ENCODE results near the gene POP7. TPM values are rescaled to one million over a fixed set of nuclear protein-coding genes. Genes with fewer than 3 reads are reported as not detected.
"Not testable (repeated sequence)": the region's sequence is repeated elsewhere in the genome, so short reads cannot be mapped to it uniquely, and the experiment has no call there.

The POP7 gene
- total RNA-seq, 1 experiment from 2014 or later, result 68.8 TPM

DNA sequence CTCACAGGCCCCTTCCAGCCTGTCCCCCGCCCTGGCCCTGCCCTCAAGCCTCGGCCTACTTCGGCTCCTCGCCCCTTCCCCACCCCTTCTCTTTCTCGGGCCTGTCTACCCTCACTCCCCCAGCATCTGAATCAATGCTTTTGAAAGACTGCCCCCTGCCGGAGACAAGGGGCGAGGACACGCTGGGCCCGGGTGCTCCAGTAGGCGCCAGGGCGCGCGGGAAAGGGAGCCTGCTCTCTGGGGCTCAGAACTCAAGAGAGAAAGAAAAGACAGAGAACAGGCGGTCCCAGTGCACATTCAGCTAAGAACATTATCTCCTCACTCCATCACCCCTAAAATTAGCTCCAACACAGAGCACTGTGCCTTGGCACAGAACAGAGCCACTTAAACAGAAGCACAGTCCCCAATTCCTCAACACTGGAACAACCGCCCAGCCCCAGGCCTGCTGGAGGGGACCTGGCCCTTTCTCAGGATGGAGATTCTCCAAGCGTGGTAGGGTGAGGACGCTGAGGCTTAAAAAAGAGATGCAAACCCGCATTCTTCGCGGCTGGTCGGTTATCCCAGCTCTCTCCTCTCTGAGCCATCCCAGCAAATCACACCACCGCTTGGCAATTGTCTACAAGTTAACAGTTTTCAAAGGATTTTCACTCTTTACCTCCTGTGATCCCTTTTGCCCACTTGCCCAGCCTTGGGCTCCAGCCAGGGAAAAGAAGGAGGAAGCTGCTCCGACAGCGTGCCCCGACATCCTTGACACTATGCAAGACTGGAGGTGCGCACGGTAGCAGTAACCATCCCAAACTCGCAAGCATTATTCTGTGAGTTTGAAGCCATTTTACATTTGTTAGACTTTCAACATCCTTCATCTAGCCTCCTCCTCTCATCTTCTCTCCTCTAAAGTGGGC, 14.0 kb upstream of the POP7 start:
- peak; percentile 74 for DNase-seq (ENCODE audit: low read depth)

DNA sequence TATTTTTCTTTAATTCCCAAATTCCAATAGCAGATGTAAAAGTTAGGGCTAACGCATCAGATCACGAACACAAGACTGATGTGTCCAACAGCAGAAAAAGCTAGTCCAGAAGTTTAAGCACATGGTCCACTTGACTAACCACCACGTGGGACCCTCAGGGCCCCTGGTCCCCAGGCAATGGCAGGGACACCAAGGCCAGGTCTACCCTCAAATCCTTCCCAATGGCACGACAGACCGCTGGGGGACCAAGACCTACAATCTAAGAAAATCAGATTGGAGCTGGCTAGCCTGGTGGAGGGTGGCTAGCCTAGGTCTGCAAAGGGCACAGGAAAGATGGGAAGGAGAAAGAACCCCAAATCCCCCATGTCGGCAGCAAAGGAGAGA, 13.4 kb upstream of the POP7 start:
- DNase-seq (ENCODE audit: low read depth), result no peak

DNA sequence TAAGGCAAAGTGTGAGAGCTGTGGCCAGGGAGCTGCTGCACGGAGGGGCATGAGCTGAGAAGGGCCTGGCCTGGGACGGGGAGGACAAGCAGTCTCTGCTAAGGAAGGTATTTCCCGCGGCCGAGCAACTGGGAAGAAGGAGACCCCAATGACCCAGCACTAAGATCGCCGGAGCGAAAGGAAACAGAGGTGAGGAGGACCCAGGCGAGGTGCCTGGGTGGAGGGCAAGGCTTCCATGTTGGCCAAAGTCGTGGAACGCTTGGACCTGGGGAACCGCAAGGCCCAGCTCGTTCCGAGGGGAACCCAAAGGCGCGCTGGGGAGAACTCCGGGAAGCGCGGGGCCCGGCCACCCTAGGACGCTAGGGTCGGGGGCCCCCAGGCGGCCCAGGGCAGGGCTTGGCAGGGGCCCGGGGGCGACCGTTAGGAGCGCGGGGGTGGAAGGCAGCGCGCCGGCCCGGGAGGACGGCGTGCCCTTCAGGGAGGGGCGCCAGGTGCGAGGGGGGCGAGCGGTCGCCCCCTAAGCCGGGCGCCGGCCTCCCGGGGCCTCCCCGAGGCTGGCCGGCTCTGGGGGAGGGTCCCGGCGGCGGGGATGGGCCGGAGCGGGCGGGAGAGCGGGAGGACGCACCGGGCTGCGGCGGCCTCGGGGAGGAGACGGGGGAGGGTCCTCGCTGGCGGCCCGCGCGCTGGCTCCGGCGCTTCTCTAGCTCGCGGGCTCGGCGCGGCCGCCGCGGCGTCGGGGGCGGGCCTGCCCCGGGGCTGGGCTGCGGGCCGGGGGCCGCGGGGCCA, 12.4 kb upstream of the POP7 start:
- no peak for DNase-seq (ENCODE audit: low read depth)

DNA sequence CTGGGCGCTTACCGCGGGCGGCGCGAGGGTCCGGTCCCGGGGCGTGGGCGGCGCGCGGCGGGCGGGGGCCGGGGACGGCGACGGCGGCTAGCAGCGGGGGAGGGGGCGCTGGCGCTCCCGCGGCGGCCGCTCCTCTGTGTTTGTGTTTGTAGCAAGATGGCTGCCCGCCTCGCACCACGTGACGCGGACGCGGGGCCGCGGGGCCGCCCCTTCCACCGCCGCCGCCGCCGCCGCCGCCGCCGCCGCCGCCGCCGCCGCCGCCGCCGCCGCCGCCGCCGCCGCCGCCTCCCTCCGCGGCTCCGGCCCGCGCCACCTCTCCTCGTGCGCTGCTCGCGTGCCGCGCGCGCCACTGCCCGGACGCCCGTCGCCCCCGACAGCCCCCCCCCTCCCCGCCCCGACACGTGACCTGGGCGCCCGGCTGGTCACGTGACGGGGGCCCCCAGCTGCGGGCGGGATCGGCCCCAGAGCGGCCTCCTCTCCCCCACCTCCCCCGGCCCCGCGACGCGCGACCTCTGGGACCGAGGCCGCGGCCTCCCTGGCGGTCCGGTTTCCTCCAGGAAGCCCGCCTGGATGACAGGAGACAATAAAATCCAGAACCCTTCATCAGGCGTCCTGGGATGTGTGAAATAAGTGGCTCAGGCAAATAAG, 11.7 kb upstream of the POP7 start, which contains the start of gene GIGYF1:
TSS of gene GIGYF1 (minus strand) at position 153 of the 648 bp plus-strand sequence. CDS start 6,012 bp downstream, outside the sequence.
- peak; percentile 58 for DNase-seq (ENCODE audit: low read depth)

DNA sequence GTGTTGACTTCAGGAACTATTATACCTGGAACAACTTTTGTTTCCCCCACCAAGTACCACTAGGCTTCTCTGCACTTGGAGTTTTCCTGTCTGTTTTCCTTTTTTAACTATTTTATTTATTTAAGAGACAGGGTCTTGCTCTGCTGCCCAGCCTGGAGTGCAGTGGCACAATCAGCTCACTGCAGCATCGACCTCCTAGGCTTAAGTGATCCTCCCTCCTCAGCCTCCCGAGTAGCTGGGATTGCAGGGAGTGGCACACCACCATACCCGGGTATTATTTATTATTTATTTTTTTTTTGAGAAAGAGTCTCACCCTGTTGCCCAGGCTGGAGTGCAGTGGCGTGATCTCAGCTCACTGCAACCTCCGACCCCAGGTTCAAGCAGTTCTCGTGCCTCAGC, 9.8 kb upstream of the POP7 start:
- no peak for DNase-seq (ENCODE audit: low read depth)

DNA sequence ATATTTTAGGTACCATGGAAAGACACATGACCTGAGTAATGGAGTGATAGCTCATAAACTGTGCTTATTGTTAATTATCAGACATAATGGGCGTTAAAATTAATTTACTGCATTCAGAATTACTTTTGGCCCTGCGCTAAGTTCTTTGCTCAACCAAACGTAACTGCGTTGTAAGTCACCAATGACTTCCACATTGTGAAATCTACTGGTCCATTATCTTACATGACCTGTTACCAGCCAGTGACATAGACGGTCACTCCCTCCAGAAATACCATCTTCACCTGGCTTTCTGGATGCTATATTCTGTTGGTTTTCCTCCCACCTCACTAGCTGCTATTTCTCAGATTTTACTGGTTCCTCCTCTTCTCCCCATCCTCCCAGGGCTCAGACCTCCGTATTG, 6.9 kb upstream of the POP7 start:
- no peak for DNase-seq (ENCODE audit: low read depth)

DNA sequence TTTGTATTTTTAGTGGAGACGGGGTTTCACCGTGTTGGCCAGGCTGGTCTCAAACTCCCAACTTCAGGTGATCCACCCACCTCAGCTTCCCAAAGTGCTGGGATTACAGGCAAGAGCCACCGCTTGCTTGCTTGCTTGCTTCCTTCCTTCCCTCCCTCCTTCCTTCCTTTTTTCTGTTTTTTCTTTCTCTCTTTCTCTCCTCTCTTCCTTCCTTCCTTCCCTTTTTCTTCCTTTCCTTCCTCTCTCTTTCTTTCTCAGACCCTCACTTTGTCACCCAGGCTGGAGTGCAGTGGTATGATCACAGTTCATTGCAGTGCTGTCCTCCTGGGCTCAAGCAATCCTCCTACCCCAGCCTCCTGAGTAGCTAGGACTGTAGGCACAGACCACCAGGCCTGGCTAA, 4.8 kb upstream of the POP7 start:
- not testable (repeated sequence) for DNase-seq (ENCODE audit: low read depth)

DNA sequence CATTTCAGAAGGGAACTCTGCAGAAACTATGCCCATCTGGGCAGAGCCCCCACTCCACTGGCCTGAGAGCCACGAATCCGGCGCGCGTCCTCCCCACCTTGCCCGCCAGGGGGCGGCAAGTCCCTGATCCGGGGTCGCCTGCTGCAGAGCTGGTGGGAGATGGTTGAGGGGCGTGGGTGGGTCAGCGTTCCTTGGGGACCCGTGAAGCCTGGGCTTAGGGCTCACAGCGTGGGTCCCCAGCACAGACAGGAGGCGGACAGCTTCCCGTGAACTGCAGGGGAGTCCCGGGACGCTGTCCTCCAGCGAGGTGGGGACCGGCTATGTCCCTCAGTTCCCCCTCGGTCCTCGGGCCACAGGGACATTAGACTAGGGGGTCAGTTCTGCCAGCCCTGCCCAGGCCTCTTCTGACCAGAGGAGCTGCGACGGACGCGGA, 585 bp upstream of the POP7 start:
- peak; percentile 71 for DNase-seq (ENCODE audit: low read depth)

DNA sequence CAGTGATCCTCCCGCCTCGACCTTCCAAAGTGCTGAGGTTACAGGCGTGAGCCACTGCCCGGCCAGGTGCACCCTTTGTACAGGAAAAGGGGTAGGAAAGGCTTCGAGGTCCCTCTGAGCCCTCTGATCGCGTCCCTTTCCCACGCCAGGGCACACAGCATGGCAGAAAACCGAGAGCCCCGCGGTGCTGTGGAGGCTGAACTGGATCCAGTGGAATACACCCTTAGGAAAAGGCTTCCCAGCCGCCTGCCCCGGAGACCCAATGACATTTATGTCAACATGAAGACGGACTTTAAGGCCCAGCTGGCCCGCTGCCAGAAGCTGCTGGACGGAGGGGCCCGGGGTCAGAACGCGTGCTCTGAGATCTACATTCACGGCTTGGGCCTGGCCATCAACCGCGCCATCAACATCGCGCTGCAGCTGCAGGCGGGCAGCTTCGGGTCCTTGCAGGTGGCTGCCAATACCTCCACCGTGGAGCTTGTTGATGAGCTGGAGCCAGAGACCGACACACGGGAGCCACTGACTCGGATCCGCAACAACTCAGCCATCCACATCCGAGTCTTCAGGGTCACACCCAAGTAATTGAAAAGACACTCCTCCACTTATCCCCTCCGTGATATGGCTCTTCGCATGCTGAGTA, 871 bp downstream of the POP7 start:
- DNase-seq (ENCODE audit: low read depth), result no peak

DNA sequence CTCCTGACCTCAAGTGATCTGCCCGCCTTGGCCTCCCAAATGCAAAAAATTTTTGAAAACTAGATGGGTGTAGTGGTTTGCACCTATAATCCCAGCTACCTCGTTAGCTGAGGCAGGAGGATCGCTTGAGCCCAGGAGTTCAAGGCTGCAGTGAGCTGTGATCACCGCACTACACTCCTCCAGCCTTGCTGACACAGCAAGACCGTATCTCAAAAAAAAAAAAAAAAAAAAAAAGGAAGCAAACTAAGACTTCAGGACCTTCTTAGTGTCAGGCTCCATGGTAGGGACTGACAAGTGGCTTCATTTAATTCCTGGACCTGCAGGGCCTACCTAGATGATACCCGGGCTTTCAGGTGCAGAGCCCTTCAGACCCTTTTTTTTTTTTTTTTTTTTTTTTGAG, 2.5 kb downstream of the POP7 start:
- DNase-seq (ENCODE audit: low read depth), result no peak

DNA sequence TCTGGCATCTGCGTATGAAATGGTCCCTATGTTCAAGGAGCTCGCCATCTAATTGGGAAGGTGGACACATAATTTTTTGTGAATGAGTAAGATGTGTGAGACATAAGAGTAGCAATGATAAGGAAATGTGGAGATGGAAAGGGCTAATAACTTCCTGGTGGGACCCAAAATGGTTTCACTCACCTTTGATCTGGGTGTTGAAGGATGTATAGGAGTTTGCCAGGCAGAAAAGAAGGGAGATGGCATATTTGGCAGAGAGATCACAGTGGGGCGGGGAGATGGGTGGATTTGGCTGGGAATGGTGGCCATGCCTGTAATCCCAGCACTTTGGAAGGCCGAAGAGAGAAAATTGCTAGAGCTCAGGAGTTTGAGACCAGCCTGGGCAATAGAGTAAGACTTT, 4.5 kb downstream of the POP7 start:
- DNase-seq (ENCODE audit: low read depth), result no peak

DNA sequence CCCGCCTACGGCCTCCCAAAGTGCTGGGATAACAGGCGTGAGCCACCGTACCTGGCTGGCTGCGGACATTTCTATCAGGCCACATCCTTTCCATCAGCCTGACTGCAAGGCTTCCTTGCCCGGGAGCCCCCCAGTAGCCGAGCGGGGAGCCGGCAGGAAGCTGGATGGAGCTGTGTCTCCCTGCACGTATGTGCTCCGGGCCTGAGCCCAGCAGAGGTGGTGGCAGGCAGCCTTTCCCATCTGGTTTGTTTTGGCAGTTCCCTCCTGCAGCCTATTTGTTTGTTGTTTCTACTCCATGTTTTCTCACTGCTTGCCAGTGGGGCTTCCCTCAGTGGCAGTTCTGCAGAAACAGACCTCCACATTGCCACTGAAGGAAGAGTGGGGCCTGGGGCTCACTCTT, 5.4 kb downstream of the POP7 start:
- no peak for DNase-seq (ENCODE audit: low read depth)

DNA sequence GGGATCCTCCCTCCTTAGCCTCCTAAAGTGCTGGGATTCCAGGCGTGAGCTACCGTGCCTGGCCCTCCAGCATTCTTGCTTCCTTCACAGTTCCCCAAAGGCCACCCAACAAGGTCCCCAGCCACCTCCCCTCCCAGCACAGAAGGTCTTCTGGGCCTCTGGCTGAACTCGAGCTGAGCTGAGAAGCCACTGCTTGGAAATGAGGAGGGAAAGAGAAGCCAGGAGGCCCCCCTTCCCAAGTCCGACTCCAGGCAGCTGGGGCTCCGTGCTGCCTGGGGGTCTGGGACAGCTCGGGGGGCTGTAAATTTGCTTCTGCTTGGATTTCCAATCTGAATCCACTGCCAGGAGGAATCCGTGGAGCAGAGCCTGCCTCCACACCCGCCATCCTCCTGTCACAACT, 8.8 kb downstream of the POP7 start:
- no peak for DNase-seq (ENCODE audit: low read depth)

DNA sequence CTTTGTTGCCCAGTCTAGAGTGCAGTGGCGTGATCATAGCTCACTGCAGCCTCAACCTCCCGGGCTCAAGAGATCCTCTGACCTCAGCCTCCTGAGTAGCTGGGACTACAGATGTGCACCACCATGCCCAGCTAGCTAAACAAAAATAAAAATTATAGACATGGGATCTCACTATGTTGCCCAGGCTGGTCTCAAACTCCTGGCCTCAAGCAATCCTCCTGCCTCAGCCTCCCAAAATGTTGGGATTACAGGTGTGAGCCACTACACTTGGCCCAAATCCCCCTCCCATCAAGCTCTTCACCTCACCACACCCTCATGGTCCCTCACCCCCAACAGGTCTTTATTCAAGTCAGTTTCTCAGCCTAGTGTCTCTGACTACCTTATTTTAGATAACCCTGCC, 11.2 kb downstream of the POP7 start:
- DNase-seq (ENCODE audit: low read depth), result not testable (repeated sequence)

DNA sequence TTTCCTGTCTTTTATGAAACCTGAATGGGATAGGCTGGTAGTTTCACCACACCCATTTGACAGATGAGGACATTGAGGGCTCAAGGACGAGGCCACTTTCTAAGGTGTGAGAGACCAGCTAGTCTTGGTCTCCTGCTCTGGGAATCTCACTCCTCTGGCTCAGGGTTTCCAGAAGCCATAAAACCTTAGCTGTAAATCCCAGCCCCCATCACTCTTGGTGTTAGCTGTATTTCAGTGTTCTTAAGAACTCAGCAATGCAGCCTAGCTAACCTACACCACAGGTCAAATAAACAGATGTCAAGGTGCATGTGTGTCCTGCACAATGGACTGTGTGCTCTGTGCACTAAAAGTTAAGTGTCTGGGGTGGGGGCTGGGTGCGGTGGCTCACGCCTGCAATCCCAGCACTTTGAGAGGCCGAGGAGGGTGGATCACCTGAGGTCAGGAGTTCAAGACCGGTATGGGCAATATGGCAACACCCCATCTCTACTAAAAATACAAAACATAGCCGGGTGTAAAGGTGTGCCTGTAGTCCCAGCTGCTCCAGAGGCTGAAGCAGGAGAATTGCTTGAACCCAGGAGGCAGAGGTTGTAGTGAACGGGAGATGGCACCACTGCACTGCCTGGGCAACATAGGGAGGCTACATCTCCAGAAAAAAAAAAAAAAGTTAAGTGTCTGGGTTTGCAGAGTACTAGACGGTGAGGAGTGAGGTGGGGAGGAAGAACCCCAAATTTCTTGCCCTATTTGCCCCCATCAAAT, 13.8 kb downstream of the POP7 start:
- peak; percentile 61 for DNase-seq (ENCODE audit: low read depth)

DNA sequence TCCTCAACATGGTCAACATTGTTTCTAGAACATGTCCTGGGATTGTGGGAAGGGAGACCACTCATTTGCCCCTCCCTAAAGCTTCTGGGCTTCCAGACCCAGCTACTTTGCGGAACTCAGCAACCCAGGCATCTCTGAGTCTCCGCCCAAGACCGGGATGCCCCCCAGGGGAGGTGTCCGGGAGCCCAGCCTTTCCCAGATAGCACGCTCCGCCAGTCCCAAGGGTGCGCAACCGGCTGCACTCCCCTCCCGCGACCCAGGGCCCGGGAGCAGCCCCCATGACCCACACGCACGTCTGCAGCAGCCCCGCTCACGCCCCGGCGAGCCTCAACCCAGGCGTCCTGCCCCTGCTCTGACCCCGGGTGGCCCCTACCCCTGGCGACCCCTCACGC, 14.4 kb downstream of the POP7 start, which contains the start of gene EPO:
TSS of gene EPO (plus strand) at position 190 of the 392 bp plus-strand sequence. CDS start 513 bp downstream, outside the sequence.
- no peak for DNase-seq (ENCODE audit: low read depth)

DNA sequence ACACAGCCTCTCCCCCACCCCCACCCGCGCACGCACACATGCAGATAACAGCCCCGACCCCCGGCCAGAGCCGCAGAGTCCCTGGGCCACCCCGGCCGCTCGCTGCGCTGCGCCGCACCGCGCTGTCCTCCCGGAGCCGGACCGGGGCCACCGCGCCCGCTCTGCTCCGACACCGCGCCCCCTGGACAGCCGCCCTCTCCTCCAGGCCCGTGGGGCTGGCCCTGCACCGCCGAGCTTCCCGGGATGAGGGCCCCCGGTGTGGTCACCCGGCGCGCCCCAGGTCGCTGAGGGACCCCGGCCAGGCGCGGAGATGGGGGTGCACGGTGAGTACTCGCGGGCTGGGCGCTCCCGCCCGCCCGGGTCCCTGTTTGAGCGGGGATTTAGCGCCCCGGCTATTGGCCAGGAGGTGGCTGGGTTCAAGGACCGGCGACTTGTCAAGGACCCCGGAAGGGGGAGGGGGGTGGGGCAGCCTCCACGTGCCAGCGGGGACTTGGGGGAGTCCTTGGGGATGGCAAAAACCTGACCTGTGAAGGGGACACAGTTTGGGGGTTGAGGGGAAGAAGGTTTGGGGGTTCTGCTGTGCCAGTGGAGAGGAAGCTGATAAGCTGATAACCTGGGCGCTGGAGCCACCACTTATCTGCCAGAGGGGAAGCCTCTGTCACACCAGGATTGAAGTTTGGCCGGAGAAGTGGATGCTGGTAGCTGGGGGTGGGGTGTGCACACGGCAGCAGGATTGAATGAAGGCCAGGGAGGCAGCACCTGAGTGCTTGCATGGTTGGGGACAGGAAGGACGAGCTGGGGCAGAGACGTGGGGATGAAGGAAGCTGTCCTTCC, 15.0 kb downstream of the POP7 start:
- no peak for DNase-seq (ENCODE audit: low read depth)

DNA sequence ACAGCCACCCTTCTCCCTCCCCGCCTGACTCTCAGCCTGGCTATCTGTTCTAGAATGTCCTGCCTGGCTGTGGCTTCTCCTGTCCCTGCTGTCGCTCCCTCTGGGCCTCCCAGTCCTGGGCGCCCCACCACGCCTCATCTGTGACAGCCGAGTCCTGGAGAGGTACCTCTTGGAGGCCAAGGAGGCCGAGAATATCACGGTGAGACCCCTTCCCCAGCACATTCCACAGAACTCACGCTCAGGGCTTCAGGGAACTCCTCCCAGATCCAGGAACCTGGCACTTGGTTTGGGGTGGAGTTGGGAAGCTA, 15.5 kb downstream of the POP7 start:
- no peak for DNase-seq (ENCODE audit: low read depth)

DNA sequence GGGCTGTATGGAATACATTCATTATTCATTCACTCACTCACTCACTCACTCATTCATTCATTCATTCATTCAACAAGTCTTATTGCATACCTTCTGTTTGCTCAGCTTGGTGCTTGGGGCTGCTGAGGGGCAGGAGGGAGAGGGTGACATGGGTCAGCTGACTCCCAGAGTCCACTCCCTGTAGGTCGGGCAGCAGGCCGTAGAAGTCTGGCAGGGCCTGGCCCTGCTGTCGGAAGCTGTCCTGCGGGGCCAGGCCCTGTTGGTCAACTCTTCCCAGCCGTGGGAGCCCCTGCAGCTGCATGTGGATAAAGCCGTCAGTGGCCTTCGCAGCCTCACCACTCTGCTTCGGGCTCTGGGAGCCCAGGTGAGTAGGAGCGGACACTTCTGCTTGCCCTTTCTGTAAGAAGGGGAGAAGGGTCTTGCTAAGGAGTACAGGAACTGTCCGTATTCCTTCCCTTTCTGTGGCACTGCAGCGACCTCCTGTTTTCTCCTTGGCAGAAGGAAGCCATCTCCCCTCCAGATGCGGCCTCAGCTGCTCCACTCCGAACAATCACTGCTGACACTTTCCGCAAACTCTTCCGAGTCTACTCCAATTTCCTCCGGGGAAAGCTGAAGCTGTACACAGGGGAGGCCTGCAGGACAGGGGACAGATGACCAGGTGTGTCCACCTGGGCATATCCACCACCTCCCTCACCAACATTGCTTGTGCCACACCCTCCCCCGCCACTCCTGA, 16.7 kb downstream of the POP7 start:
- no peak for DNase-seq (ENCODE audit: low read depth)
